ENCODE results near the gene URGCP. TPM values are rescaled to one million over a fixed set of nuclear protein-coding genes. Genes with fewer than 3 reads are reported as not detected.
"Not testable (repeated sequence)": the region's sequence is repeated elsewhere in the genome, so short reads cannot be mapped to it uniquely, and the experiment has no call there.

Gene URGCP
- total RNA-seq, 1 experiment from 2014 or later: 37.8 TPM

- DNase-seq (ENCODE audit: low spot score): no peak
These were observed 8.4 kb upstream of the URGCP start for GRCh38 chr7:43914795-43915194.

- DNase-seq (ENCODE audit: low spot score): peak; percentile 17
These were observed 453 bp downstream of the URGCP start for GRCh38 chr7:43905956-43906330.

GRCh38 chr7:43905209-43905946 lies 1.0 kb downstream of the URGCP start:
- peak; percentile 24 for DNase-seq (ENCODE audit: low spot score)

- no peak for DNase-seq (ENCODE audit: low spot score)
These were observed 1.7 kb downstream of the URGCP start for GRCh38 chr7:43904533-43905208.

- DNase-seq (ENCODE audit: low spot score): no peak
These were observed 3.8 kb downstream of the URGCP start for GRCh38 chr7:43902542-43903054.

GRCh38 chr7:43898571-43898970 lies 7.8 kb downstream of the URGCP start:
- DNase-seq (ENCODE audit: low spot score): not testable (repeated sequence)

- no peak for DNase-seq (ENCODE audit: low spot score)
These were observed 10.5 kb downstream of the URGCP start for GRCh38 chr7:43895847-43896415.

GRCh38 chr7:43891069-43891955 lies 15.1 kb downstream of the URGCP start:
- no peak for DNase-seq (ENCODE audit: low spot score)

GRCh38 chr7:43890468-43890867 lies 15.9 kb downstream of the URGCP start:
- DNase-seq (ENCODE audit: low spot score): no peak

- no peak for DNase-seq (ENCODE audit: low spot score)
These were observed 17.1 kb downstream of the URGCP start for GRCh38 chr7:43888993-43889945.

- DNase-seq (ENCODE audit: low spot score): no peak
These were observed 21.8 kb downstream of the URGCP start for GRCh38 chr7:43884617-43885016.

- DNase-seq (ENCODE audit: low spot score): no peak
These were observed 22.2 kb downstream of the URGCP start for GRCh38 chr7:43884209-43884608.

- DNase-seq (ENCODE audit: low spot score): no peak
These were observed 25.8 kb downstream of the URGCP start for GRCh38 chr7:43880596-43880995.

GRCh38 chr7:43879477-43879876 lies 26.9 kb downstream of the URGCP start:
- peak; percentile 71 for DNase-seq (ENCODE audit: low spot score)

GRCh38 chr7:43878867-43879266 lies 27.5 kb downstream of the URGCP start:
- DNase-seq (ENCODE audit: low spot score): no peak

GRCh38 chr7:43877968-43878864 lies 28.2 kb downstream of the URGCP start:
- DNase-seq (ENCODE audit: low spot score): no peak

GRCh38 chr7:43876976-43877745 lies 29.2 kb downstream of the URGCP start:
- DNase-seq (ENCODE audit: low spot score): no peak

GRCh38 chr7:43876241-43876640 lies 30.2 kb downstream of the URGCP start:
- DNase-seq (ENCODE audit: low spot score): no peak

GRCh38 chr7:43873300-43873699 lies 33.1 kb downstream of the URGCP start:
- peak; percentile 92 for DNase-seq (ENCODE audit: low spot score)

Measured in A172 (cell line).